ENCODE data around the gene NUAK1.

NUAK1 gene

DNA sequence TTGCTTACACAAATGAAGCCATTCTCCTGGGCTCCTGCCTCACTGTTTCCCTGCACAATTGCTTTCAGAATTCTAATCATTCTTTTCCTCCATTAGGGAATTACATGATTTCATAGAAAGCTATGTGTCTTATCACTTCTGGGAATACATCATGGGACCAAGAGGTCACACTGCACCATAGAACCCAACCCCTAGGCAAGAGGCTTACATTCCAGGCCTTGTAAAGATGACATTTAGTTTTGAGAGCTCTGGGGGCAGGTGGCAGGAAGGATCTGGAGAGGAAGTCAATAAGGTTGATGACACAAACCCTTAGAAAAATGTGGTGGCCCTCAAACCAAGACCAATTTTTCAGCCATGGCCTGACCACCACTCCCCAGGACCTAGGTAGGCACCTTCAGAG is 57.1 kb downstream of the NUAK1 start:
- DNase-seq, result no peak

DNA sequence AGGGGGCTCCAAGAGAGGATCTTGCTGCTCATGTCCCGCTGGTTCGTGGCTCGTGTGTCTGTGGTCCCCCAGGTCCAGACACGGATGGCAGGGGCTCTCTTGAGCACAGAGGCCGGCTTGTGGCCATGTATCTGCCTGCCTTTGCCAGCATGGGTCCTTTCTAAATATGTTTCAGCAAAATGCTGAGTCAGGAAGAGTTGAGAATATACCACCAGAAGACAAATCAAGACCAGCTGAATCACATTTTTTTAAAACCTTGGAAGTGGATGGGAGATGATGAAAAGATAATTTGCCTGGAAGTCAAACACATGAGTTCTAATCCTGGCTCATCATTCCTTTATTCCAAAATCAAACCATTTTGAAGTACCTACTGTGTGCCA is 58.0 kb downstream of the NUAK1 start:
- no peak for DNase-seq

DNA sequence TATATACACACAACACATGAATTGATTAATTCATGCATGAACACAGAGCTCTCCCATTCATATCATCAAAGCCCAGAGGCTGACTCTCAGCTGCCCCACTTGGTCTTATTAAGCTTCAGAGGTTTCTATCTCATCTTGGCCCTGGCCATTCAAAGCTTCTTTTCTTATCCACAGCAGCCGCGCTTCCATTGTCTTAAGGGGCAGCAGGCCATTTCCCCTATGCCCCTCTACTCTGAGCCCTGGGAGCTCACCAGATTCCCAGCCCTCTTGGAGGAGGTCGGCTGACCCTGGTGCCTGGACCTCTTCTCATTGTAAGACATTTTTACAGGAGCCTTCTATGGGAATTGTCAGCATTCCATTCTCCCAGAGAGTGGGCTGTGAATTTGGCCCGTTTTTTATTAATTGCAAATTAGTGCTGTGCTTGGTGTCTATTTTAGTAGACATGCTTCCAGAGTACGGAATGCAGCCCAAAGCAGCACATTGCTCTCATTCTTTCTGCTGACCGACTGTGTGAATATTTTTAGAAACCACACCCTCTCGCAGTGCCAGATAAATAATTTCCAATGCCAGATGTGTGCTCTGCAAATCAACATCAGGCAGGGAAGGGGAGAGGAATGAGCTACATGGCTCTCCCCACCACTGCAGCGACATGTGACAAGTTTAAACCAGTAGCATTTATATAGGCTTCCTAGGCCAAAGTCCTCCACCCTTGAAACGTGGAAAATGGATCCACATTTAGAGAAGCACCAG is 58.5 kb downstream of the NUAK1 start:
- no peak for DNase-seq

DNA sequence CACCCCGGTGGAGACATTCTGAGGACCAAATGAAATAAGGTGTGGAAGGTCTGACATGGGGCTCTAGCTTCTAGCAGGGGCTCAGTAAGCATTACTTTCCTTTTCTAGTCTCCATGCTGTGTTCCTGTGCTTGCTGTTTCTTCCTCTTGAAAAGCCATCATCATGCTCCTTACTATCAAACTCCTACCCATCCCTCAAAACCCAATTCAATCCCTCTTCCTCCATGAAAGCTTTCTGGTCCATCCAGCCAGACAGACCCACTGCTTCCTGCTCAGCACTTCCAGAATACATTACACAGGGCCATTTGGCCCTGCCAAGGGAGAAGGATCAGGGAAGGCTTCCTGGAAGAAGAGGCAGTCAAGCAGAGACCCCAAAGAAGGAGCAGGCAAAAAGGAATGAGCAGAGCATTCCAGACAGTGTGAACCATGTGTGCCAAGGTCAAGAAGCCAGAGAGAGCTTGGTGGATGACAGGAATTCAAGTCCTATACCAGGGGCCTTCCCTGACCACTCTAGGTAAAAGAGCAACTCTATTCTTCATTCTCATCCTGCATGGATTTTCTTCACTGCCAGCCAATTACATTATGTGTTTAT is 59.5 kb downstream of the NUAK1 start:
- DNase-seq, result no peak

GRCh38 chr12:106078358-106079010 is 60.3 kb downstream of the NUAK1 start:
- no peak for DNase-seq

- DNase-seq, result no peak
Observed at GRCh38 chr12:106074706-106075392, 63.9 kb downstream of the NUAK1 start.

GRCh38 chr12:106074361-106074705 is 64.4 kb downstream of the NUAK1 start:
- DNase-seq, result no peak

GRCh38 chr12:106073179-106073578 is 65.6 kb downstream of the NUAK1 start:
- DNase-seq, result no peak

GRCh38 chr12:106072751-106073150 is 66.0 kb downstream of the NUAK1 start:
- DNase-seq, result no peak

- DNase-seq, result no peak
Observed at GRCh38 chr12:106071686-106072085, 67.1 kb downstream of the NUAK1 start.

DNA sequence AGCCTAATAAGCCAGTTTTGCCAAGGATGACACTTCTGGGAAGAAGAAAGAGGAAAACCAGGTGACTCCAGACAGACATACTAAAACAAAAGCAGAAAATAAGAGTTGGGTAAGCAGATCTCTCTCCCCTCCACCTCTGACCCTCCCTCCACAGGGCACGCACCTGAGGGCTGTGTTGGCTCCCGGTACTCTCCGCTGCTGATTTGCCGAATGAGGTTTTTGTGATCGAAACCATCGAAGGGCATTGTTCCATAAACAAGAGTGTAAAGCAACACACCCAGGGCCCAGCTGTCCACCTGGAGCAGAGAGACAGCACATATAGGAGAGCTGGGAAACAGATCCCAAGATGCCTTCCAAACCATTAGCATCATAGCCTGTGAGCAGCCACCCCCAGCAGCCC is 68.1 kb downstream of the NUAK1 start:
- no peak for DNase-seq

GRCh38 chr12:106070147-106070546 is 68.6 kb downstream of the NUAK1 start:
- no peak for DNase-seq

- DNase-seq, result no peak
Observed at GRCh38 chr12:106068296-106068695, 70.5 kb downstream of the NUAK1 start.

DNA sequence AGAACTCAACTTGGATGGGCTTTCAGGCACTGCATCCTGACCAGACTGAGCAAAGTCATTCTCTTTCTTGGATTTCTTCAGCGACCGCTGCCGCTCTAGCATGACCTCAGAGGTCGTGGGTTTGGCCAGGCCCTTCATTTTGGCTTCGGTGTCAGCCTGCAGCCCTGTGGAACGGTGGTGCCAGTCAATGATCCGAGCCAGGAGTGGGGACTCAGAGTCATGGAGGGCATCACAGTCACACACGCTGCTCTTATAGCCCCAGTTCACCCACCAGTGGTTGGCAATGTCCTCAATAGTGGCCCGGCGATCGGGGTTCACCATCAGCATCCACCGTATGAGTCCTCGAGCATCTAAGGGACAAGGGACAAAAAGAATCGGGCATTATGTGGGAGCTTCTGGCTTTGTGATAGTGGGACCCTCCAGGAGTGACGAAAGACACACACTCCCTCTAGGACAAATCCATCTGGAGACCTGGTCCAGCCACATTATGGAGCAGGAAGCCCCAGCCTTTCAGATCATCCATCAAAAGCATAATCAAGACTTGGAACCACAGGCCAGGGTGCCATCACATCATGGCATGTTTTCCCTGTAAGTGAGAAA is 71.0 kb downstream of the NUAK1 start:
- DNase-seq, result no peak

DNA sequence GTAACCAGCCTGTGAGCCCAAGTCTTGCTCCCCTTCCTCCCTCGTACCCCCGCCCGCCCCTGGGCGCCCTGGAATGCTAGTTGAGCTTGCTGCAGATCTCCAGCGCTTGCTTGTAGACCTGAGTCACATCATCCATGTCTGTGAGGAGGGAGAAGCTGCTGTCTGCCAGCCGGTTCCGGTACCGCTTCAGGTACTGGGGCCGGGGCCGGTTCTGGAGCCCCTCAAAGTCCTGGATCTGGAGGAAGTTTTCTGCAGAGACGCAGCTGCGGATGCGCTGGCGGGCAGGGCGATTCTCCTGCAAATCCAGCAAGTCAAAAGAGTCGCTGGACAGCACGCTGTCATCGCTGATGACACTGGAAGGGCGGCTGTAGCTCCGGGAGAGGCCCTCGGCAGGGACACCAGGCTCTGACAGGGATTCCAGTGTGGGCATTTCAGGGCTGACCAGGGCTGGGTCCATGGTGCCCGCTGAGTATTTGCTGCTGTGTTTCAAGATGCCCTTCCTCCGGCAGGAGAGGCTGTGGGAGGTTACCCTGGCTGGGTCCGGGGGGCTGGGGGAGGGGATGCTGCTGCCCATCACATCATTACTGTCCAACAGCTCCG is 71.9 kb downstream of the NUAK1 start:
- DNase-seq, result no peak

DNA sequence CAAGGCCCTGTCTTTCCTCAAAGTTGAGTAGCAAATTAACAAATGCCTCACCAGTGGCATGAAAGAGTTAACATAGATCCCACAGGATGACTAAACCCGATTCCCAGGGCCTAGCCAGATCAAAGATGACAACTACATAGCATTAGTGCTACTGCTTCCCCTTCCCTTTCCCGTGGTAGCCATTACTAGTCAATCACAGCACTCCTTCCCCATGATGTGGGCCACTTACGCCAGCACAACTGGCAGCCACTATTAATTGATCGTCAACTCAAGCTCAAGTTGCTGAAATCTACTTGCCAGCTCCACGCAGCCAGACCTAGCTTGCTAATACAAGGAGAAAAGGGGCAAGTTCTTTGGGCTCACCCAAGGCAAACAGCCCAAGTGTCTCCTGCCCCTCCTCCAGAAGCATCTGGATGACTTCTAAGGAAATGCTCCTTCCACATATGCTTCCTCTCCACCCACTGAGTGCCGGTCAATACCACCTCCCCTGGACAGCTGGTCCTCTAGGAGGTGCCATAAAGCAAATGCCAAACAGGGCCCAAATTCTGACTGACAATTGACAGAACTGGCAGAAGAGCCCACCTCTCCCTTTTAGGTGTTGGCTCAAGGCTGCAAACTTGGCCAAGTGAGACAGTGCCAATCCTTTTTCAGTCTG is 72.6 kb downstream of the NUAK1 start:
- no peak for DNase-seq

- DNase-seq, result no peak
Observed at GRCh38 chr12:106065506-106065905, 73.2 kb downstream of the NUAK1 start.

DNA sequence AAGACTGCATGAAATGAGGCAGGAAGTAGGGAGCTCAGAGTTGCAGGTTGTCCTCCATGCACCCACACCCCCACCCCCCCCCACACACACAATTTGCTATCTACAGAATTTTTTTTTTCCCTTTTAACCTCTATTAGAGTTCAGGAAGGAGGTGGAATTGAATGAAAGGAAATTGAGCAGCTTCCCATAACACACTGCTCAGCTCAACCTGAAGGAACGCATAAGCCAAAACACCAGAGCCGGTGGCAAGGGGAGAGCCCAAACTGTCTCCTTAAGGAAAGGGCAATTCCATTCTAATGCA is 74.1 kb downstream of the NUAK1 start:
- no peak for DNase-seq

GRCh38 chr12:106063826-106064720 is 74.7 kb downstream of the NUAK1 start:
- DNase-seq, result no peak

- DNase-seq, result no peak
Observed at GRCh38 chr12:106062693-106063092, 76.1 kb downstream of the NUAK1 start.

All from activated CD4-positive, alpha-beta T cell treated with anti-CD3 and anti-CD28 coated beads for 1 hour (primary cell).